SK-N-SH (cell line): ENCODE data around the gene EFEMP2. TPM values are rescaled to one million over a fixed set of nuclear protein-coding genes. Genes with fewer than 3 reads are reported as not detected.

Source experiments
- CTCF ChIA-PET: fragments of 300-600, 350-600 bp; formaldehyde crosslinking; extraction: SDS; loops from one replicate; lab custom pipeline; 2021; lab: Yijun Ruan, JAX
- POLR2A ChIA-PET: fragments of 350-600 bp; sonication (Branson Sonifier 250); formaldehyde crosslinking; extraction: SDS; loops from one replicate; lab custom pipeline; 2020; ENCODE audit warnings: antibody characterized with exemption, inconsistent platforms; lab: Yijun Ruan, JAX
- DNase-seq: peaks from one replicate; pipeline ENCODE4 v3.0.0; 2012
- H2AFZ ChIP-seq: fragments of 200-600 bp; sonication (generic); 2 replicates; pipeline ENCODE4 v1.8.1; 2016; ENCODE audit warnings: antibody characterized with exemption, mild to moderate bottlenecking, low read depth
- H3F3A ChIP-seq: fragments of 200-600 bp; sonication (generic); replicated peaks from 2 replicates; pipeline ENCODE3; 2016; ENCODE audit warnings: antibody characterized with exemption, mild to moderate bottlenecking; ENCODE audit not compliant: insufficient read depth
- H3K27ac ChIP-seq, 2 experiments: fragments of 200-500 bp in 1 of 2; fragments of 200-600 bp in 1 of 2; sonication (Bioruptor generic) in 1 of 2; sonication (generic), shearing (Covaris generic) in 1 of 2; 2 replicates each; pipeline versions ENCODE4 v1.5.1 to v1.6.1; 2014 to 2016; ENCODE audit warnings: low read depth in 2 of 2, inconsistent platforms in 1 of 2, low read length in 1 of 2, mild to moderate bottlenecking in 1 of 2, mixed read lengths in 1 of 2
- H3K27me3 ChIP-seq: fragments of 200-600 bp; sonication (generic), shearing (Covaris generic); 2 replicates; pipeline ENCODE4 v1.6.1; 2016; ENCODE audit warnings: mixed run types; ENCODE audit not compliant: insufficient read depth
- H3K36me3 ChIP-seq, 2 experiments: fragments of 200-500 bp in 1 of 2; fragments of 200-600 bp in 1 of 2; sonication (Bioruptor generic) in 1 of 2; sonication (generic) in 1 of 2; replicated peaks in 1 of 2; 2 replicates each; pipeline versions ENCODE3 to v1.5.1; 2014 to 2016; ENCODE audit warnings: low read length in 1 of 2, mild to moderate bottlenecking in 1 of 2; ENCODE audit not compliant: insufficient read depth in 2 of 2, control insufficient read depth in 1 of 2
- H3K4me1 ChIP-seq, 2 experiments: fragments of 200-500 bp in 1 of 2; fragments of 200-600 bp in 1 of 2; sonication (Bioruptor generic) in 1 of 2; sonication (generic), shearing (Covaris generic) in 1 of 2; 2 replicates each; pipeline versions ENCODE4 v1.5.1 to v1.6.1; 2014 to 2016; ENCODE audit warnings: low read depth in 1 of 2, low read length in 1 of 2, mixed run types in 1 of 2; ENCODE audit not compliant: insufficient read depth in 2 of 2, control insufficient read depth in 1 of 2
- H3K4me2 ChIP-seq: fragments of 200-600 bp; sonication (generic), shearing (Covaris generic); 2 replicates; pipeline ENCODE4 v1.6.1; 2017; ENCODE audit warnings: mixed run types
- H3K4me3 ChIP-seq, 2 experiments: fragments of 200-500 bp in 1 of 2; fragments of 200-600 bp in 1 of 2; sonication (Bioruptor generic) in 1 of 2; sonication (generic), shearing (Covaris generic) in 1 of 2; 2 replicates each; pipeline versions ENCODE4 v1.5.1 to v1.8.1; 2014 to 2016; ENCODE audit warnings: low read depth in 2 of 2, inconsistent platforms in 1 of 2, low read length in 1 of 2, mild to moderate bottlenecking in 1 of 2, mixed read lengths in 1 of 2, moderate library complexity in 1 of 2
- H3K79me2 ChIP-seq: fragments of 200-600 bp; sonication (generic); 2 replicates; pipeline ENCODE4 v1.8.1; 2017; ENCODE audit warnings: mild to moderate bottlenecking; ENCODE audit not compliant: insufficient read depth
- H3K9ac ChIP-seq: fragments of 200-600 bp; sonication (generic); 2 replicates; pipeline ENCODE4 v1.6.1; 2017; ENCODE audit warnings: mixed run types
- H3K9me2 ChIP-seq: fragments of 200-600 bp; sonication (generic); 2 replicates; pipeline ENCODE4 v1.6.1; 2017; ENCODE audit warnings: mixed run types
- H3K9me3 ChIP-seq: fragments of 200-600 bp; sonication (generic); 2 replicates; pipeline ENCODE4 v1.6.1; 2017; ENCODE audit warnings: mixed run types, mild to moderate bottlenecking, moderate library complexity
- H4K20me1 ChIP-seq: fragments of 200-600 bp; sonication (generic); 2 replicates; pipeline ENCODE4 v1.6.1; 2017; ENCODE audit warnings: mild to moderate bottlenecking, mixed run types; ENCODE audit not compliant: insufficient read depth
- FOSL2 ChIP-seq: IDR thresholded peaks from 2 replicates; pipeline ENCODE4 v1.4.0; 2012; ENCODE audit warnings: low read depth, mild to moderate bottlenecking, moderate library complexity, borderline replicate concordance
- FOXM1 ChIP-seq: IDR thresholded peaks from 2 replicates; pipeline ENCODE4 v1.4.0; 2012; ENCODE audit warnings: low read depth, mild to moderate bottlenecking
- GABPA ChIP-seq: IDR thresholded peaks from 2 replicates; pipeline ENCODE4 v1.4.0; 2012; ENCODE audit warnings: low read depth, mild to moderate bottlenecking
- MEF2A ChIP-seq: IDR thresholded peaks from 2 replicates; pipeline ENCODE4 v1.4.0; 2012; ENCODE audit warnings: low read depth, borderline replicate concordance
- NFIC ChIP-seq: IDR thresholded peaks from 2 replicates; pipeline ENCODE4 v1.4.0; 2012; ENCODE audit warnings: borderline replicate concordance
- RCOR1 ChIP-seq: fragments of 150-350 bp; IDR thresholded peaks from 2 replicates; pipeline ENCODE4 v1.6.1; 2017; ENCODE audit warnings: antibody characterized with exemption, low read length
- TCF12 ChIP-seq: IDR thresholded peaks from 2 replicates; pipeline ENCODE4 v1.4.0; 2012
- WGBS: methylation state at CpG from one replicate; pipeline ENCODE4 v1.1.6; 2017; ENCODE audit warnings: low lambda C conversion rate; 5-methylcytosine and 5-hydroxymethylcytosine counted together
- polyA plus RNA-seq, 3 experiments: library from polyadenylated mRNA; depleted of rRNA; stranded (reverse); fragments of >200 nt; gene quantifications; 2 replicates each; pipeline ENCODE4 v1.2.3, GENCODE V29; 2012
- TF ChIP-seq, protein P1 (sequence below): fragments of 150-350 bp; IDR thresholded peaks from 2 replicates; pipeline ENCODE4 v1.6.1; 2016; ENCODE audit warnings: mild to moderate bottlenecking, low read depth, low read length
- TF ChIP-seq, protein P2 (sequence below): fragments of 200-600 bp; sonication (generic); IDR thresholded peaks from 2 replicates; pipeline ENCODE4 v1.6.1; 2017; ENCODE audit warnings: antibody characterized with exemption, mild to moderate bottlenecking, moderate library complexity
- TF ChIP-seq, protein P3 (sequence below): IDR thresholded peaks from 2 replicates; pipeline ENCODE4 v1.6.1; 2012; ENCODE audit warnings: mild to moderate bottlenecking, low read depth, low read length, moderate library complexity
- TF ChIP-seq, protein P4 (sequence below): IDR thresholded peaks from 2 replicates; pipeline ENCODE4 v1.4.0; 2012; ENCODE audit warnings: low read depth, borderline replicate concordance
- TF ChIP-seq, protein P5 (sequence below): IDR thresholded peaks from 2 replicates; pipeline ENCODE4 v1.4.0; 2012; ENCODE audit warnings: low read depth, borderline replicate concordance

EFEMP2 gene
- polyA plus RNA-seq, 1 of the 3 experiments (the other 2 are of a cell fraction), result 203 TPM

DNA sequence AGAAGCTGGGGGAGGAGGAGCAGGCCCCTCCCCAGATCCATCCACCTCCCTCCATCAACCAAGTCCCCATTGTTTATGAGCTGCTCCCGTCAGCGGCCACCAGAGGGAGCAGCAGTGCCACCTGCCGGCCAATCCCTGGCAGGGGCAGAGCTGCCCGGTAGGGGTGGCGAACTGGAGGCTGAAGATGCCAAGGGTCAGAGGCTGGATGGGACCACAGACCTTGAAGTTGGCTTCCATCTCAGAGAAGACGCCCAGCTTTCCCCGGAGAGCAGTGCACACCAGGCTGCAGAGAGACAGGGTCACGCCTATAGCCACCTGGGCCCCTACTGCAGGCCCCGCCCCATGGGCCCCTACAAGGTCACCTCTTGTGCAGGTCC, 12.1 kb upstream of the EFEMP2 start (continued):
- TF ChIP-seq NFIC (no peak), MEF2A (no peak), TCF12 (no peak), FOXM1 (no peak)
- TF ChIP-seq, protein P1, sequence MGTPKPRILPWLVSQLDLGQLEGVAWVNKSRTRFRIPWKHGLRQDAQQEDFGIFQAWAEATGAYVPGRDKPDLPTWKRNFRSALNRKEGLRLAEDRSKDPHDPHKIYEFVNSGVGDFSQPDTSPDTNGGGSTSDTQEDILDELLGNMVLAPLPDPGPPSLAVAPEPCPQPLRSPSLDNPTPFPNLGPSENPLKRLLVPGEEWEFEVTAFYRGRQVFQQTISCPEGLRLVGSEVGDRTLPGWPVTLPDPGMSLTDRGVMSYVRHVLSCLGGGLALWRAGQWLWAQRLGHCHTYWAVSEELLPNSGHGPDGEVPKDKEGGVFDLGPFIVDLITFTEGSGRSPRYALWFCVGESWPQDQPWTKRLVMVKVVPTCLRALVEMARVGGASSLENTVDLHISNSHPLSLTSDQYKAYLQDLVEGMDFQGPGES, result no peak
- TF ChIP-seq, protein P2, sequence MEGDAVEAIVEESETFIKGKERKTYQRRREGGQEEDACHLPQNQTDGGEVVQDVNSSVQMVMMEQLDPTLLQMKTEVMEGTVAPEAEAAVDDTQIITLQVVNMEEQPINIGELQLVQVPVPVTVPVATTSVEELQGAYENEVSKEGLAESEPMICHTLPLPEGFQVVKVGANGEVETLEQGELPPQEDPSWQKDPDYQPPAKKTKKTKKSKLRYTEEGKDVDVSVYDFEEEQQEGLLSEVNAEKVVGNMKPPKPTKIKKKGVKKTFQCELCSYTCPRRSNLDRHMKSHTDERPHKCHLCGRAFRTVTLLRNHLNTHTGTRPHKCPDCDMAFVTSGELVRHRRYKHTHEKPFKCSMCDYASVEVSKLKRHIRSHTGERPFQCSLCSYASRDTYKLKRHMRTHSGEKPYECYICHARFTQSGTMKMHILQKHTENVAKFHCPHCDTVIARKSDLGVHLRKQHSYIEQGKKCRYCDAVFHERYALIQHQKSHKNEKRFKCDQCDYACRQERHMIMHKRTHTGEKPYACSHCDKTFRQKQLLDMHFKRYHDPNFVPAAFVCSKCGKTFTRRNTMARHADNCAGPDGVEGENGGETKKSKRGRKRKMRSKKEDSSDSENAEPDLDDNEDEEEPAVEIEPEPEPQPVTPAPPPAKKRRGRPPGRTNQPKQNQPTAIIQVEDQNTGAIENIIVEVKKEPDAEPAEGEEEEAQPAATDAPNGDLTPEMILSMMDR, result peak; percentile 98
- TF ChIP-seq, protein P3, sequence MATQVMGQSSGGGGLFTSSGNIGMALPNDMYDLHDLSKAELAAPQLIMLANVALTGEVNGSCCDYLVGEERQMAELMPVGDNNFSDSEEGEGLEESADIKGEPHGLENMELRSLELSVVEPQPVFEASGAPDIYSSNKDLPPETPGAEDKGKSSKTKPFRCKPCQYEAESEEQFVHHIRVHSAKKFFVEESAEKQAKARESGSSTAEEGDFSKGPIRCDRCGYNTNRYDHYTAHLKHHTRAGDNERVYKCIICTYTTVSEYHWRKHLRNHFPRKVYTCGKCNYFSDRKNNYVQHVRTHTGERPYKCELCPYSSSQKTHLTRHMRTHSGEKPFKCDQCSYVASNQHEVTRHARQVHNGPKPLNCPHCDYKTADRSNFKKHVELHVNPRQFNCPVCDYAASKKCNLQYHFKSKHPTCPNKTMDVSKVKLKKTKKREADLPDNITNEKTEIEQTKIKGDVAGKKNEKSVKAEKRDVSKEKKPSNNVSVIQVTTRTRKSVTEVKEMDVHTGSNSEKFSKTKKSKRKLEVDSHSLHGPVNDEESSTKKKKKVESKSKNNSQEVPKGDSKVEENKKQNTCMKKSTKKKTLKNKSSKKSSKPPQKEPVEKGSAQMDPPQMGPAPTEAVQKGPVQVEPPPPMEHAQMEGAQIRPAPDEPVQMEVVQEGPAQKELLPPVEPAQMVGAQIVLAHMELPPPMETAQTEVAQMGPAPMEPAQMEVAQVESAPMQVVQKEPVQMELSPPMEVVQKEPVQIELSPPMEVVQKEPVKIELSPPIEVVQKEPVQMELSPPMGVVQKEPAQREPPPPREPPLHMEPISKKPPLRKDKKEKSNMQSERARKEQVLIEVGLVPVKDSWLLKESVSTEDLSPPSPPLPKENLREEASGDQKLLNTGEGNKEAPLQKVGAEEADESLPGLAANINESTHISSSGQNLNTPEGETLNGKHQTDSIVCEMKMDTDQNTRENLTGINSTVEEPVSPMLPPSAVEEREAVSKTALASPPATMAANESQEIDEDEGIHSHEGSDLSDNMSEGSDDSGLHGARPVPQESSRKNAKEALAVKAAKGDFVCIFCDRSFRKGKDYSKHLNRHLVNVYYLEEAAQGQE, result no peak

DNA sequence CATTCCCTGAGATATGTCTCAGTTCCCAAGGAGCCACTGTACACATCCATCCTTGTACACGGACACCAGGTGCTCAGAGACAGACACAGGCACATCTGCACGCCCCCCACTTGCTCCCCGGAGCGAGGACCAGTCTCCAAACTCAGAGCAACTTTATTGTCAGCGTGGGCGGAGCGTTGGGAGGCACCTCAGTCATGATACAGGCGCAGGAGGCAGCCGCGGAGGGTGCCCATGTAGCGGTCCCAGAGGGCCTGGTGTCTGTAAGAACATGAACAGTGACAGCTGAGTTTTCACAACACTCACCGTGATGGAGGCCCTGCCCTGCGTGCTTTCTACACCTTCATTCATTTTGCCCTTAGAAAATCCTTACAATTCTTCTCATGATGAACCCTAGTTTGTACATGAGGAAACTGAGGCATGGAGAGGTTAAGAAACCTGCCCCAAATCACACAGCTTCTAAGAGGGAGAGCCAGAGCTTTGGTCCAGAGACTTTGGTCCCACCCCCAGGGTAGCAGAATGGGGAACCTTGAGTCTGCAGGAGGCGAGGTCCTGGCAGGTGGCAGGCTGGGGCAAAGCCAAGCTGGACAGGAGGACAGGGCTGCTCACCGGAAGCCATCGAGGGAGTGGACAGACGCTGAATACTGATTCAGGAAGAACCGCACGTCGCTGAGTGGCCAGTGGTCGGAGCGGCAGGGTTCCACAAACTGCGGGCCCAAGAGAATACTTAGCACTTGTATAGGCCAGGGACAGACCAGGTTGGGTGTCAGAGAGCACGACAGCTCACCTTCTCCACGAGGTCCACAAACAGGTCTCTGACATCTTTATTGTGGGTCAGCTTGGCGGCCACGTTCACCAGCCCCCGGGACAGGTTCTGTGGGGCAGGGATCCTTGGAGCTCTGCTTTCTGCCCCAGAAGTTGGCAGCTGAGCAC, 11.5 kb upstream of the EFEMP2 start:
- H3F3A ChIP-seq, result peaks cover 22% of the 10 kb centered on the region
- POLR2A ChIA-PET, result interaction anchor here (0.6 to 1.9 kb wide), 9 partner anchors 10 to 172 kb away, joined by 3 to 9 read pairs (median 4); partner anchors contain the start of gene MUS81
- H2AFZ ChIP-seq, result no peak overlapping the region
- no peak overlapping the region for H3K4me2 ChIP-seq
- H3K36me3 ChIP-seq, result peaks cover 31 to 45% of the 10 kb centered on the region in 2 experiments
- 80% methylated on average over 28 of the region's 28 CpGs for WGBS
- no peaks in the 10 kb centered on the region for H4K20me1 ChIP-seq
- TF ChIP-seq FOSL2 (no peak), RCOR1 (no peak), GABPA (no peak)
- TF ChIP-seq, protein P4, sequence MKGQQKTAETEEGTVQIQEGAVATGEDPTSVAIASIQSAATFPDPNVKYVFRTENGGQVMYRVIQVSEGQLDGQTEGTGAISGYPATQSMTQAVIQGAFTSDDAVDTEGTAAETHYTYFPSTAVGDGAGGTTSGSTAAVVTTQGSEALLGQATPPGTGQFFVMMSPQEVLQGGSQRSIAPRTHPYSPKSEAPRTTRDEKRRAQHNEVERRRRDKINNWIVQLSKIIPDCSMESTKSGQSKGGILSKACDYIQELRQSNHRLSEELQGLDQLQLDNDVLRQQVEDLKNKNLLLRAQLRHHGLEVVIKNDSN, result no peak
- TF ChIP-seq, protein P5, sequence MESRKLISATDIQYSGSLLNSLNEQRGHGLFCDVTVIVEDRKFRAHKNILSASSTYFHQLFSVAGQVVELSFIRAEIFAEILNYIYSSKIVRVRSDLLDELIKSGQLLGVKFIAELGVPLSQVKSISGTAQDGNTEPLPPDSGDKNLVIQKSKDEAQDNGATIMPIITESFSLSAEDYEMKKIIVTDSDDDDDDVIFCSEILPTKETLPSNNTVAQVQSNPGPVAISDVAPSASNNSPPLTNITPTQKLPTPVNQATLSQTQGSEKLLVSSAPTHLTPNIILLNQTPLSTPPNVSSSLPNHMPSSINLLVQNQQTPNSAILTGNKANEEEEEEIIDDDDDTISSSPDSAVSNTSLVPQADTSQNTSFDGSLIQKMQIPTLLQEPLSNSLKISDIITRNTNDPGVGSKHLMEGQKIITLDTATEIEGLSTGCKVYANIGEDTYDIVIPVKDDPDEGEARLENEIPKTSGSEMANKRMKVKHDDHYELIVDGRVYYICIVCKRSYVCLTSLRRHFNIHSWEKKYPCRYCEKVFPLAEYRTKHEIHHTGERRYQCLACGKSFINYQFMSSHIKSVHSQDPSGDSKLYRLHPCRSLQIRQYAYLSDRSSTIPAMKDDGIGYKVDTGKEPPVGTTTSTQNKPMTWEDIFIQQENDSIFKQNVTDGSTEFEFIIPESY, result no peak
- peaks cover 39% of the 10 kb centered on the region for H3K79me2 ChIP-seq
- DNase-seq, result no peak
- H3K9me3 ChIP-seq, result no peaks in the 10 kb centered on the region
- H3K27ac ChIP-seq, result peak overlapping the region in 1 of 2 experiments; percentile 17; a peak in 1 of 4 replicates
- no peaks in the 10 kb centered on the region for H3K9me2 ChIP-seq
- H3K4me3 ChIP-seq, result no peak overlapping the region; a peak in 1 of 4 replicates
- H3K9ac ChIP-seq, result no peak overlapping the region
- H3K4me1 ChIP-seq, result peaks cover 12 to 23% of the 10 kb centered on the region in 2 experiments; a peak in 3 of 4 replicates
- no peaks in the 10 kb centered on the region for H3K27me3 ChIP-seq
- CTCF ChIA-PET, result interaction anchor here (0.6 to 15.2 kb wide), 58 partner anchors 8 to 416 kb away, joined by 3 to 374 read pairs (median 4); partner anchors contain the start of genes AP5B1, C11orf68, CFL1 and EFEMP2
